ENCODE results near the gene SLCO4A1. TPM values are rescaled to one million over a fixed set of nuclear protein-coding genes. Genes with fewer than 3 reads are reported as not detected.
A peak's percentile ranks its signal among the peaks of the same experiment; 100 is the strongest.

The SLCO4A1 gene
- total RNA-seq, 1 experiment from 2014 or later, result 48.8 TPM

- peak overlapping the region; percentile 14 for H3K27ac ChIP-seq (ENCODE audit: low read depth, low read length, poor library complexity, severe bottlenecking)
- intact Hi-C loops (cut with micrococcal nuclease; ENCODE audit: unreplicated experiment), result no loop called here
- no peak overlapping the region for H3K4me3 ChIP-seq (ENCODE audit: low read depth, low read length, poor library complexity, severe bottlenecking)
- TF ChIP-seq CTCF (conservative IDR thresholded peaks at IDR 0.05; ENCODE audit: low read depth, low read length) (no peak), EZH2 (IDR thresholded peaks at IDR 0.05; ENCODE audit: borderline replicate concordance, low read depth, low read length, poor library complexity, severe bottlenecking) (no peak)
- H3K4me1 ChIP-seq (ENCODE audit: insufficient read depth, low read length, poor library complexity, severe bottlenecking), result no peaks in the 10 kb centered on the region
- DNase-seq (ENCODE audit: low spot score), result no peak
- H3K36me3 ChIP-seq (ENCODE audit: insufficient read depth, low read length, poor library complexity, severe bottlenecking), result peaks cover 5% of the 10 kb centered on the region
- no peaks in the 10 kb centered on the region for H3K27me3 ChIP-seq (replicated peaks; ENCODE audit: insufficient read depth, low read depth, low read length, poor library complexity)
- POLR2A ChIA-PET (ENCODE audit: low non-redundant PET), result no interaction called here
- no TSS peak for BruUV-seq (replicated peaks)
- CTCF ChIA-PET, result interaction anchor here (0.6 kb wide), 1 partner anchor 247 kb away, joined by 3 read pairs; no protein-coding TSS in a partner anchor
- H3K9me3 ChIP-seq (ENCODE audit: low read depth, low read length, poor library complexity, severe bottlenecking), result no peaks in the 10 kb centered on the region
These were observed 16.4 kb downstream of the SLCO4A1 start for GRCh38 chr20:62658593-62659178.

- ChIA-PET CTCF (interaction anchor here (0.6 kb wide), 1 partner anchor 248 kb away, joined by 3 read pairs; no protein-coding TSS in a partner anchor), POLR2A (ENCODE audit: low non-redundant PET) (no interaction called here)
- Histone ChIP-seq H3K27me3 (replicated peaks; ENCODE audit: insufficient read depth, low read depth, low read length, poor library complexity) (no peaks in the 10 kb centered on the region), H3K4me1 (ENCODE audit: insufficient read depth, low read length, poor library complexity, severe bottlenecking) (no peaks in the 10 kb centered on the region), H3K27ac (ENCODE audit: low read depth, low read length, poor library complexity, severe bottlenecking) (peak overlapping the region; percentile 14), H3K36me3 (ENCODE audit: insufficient read depth, low read length, poor library complexity, severe bottlenecking) (no peaks in the 10 kb centered on the region), H3K9me3 (ENCODE audit: low read depth, low read length, poor library complexity, severe bottlenecking) (no peaks in the 10 kb centered on the region), H3K4me3 (ENCODE audit: low read depth, low read length, poor library complexity, severe bottlenecking) (no peak overlapping the region)
- no peak for TF ChIP-seq EZH2 (IDR thresholded peaks at IDR 0.05; ENCODE audit: borderline replicate concordance, low read depth, low read length, poor library complexity, severe bottlenecking)
- TF ChIP-seq CTCF (conservative IDR thresholded peaks at IDR 0.05; ENCODE audit: low read depth, low read length), result no peak
- BruUV-seq (replicated peaks), result no TSS peak
- intact Hi-C loops (cut with micrococcal nuclease; ENCODE audit: unreplicated experiment), result no loop called here
- no peak for DNase-seq (ENCODE audit: low spot score)
These were observed 17.4 kb downstream of the SLCO4A1 start for GRCh38 chr20:62659488-62660239.

- DNase-seq (ENCODE audit: low spot score), result no peak
- no peaks in the 10 kb centered on the region for H3K4me1 ChIP-seq (ENCODE audit: insufficient read depth, low read length, poor library complexity, severe bottlenecking)
- H3K27ac ChIP-seq (ENCODE audit: low read depth, low read length, poor library complexity, severe bottlenecking), result no peak overlapping the region
- no peaks in the 10 kb centered on the region for H3K27me3 ChIP-seq (replicated peaks; ENCODE audit: insufficient read depth, low read depth, low read length, poor library complexity)
- TF ChIP-seq CTCF (conservative IDR thresholded peaks at IDR 0.05; ENCODE audit: low read depth, low read length), result no peak
- no peak for TF ChIP-seq EZH2 (IDR thresholded peaks at IDR 0.05; ENCODE audit: borderline replicate concordance, low read depth, low read length, poor library complexity, severe bottlenecking)
- H3K9me3 ChIP-seq (ENCODE audit: low read depth, low read length, poor library complexity, severe bottlenecking), result no peaks in the 10 kb centered on the region
- no peak overlapping the region for H3K4me3 ChIP-seq (ENCODE audit: low read depth, low read length, poor library complexity, severe bottlenecking)
- ChIA-PET POLR2A (ENCODE audit: low non-redundant PET) (no interaction called here), CTCF (no interaction called here)
- intact Hi-C loops (cut with micrococcal nuclease; ENCODE audit: unreplicated experiment), result no loop called here
- no TSS peak for BruUV-seq (replicated peaks)
- no peaks in the 10 kb centered on the region for H3K36me3 ChIP-seq (ENCODE audit: insufficient read depth, low read length, poor library complexity, severe bottlenecking)
These were observed 17.9 kb downstream of the SLCO4A1 start for GRCh38 chr20:62660240-62660615.
